GM23338 (cell line): ENCODE results near the gene INPP5A. TPM values are rescaled to one million over a fixed set of nuclear protein-coding genes. Genes with fewer than 3 reads are reported as not detected.

ENCODE experiments used
- ATAC-seq: fragments of 200-7000 bp; cut with Tn5 transposase; 3 replicates; pipeline ENCODE4 v1.9.1; 2020
- DNase-seq: peaks from one replicate; pipeline ENCODE4 v3.0.0-alpha.2; 2015; ENCODE audit warnings: low spot score
- H2AFZ ChIP-seq: fragments of 200-600 bp; sonication (generic); 2 replicates; pipeline ENCODE4 v1.8.0; 2016; ENCODE audit warnings: antibody characterized with exemption, mild to moderate bottlenecking, moderate library complexity
- H3F3A ChIP-seq: fragments of 200-600 bp; sonication (generic); replicated peaks from 2 replicates; pipeline ENCODE4 v1.8.0; 2017; ENCODE audit warnings: antibody characterized with exemption, mixed run types, low read depth
- H3K27ac ChIP-seq: fragments of 200-600 bp; sonication (generic); 2 replicates; pipeline ENCODE4 v1.6.1; 2016; ENCODE audit warnings: low read depth
- H3K27me3 ChIP-seq: fragments of 200-600 bp; sonication (generic); 2 replicates; pipeline ENCODE4 v1.8.0; 2016; ENCODE audit warnings: mild to moderate bottlenecking, mixed run types, moderate library complexity; ENCODE audit not compliant: insufficient read depth
- H3K36me3 ChIP-seq: fragments of 200-600 bp; sonication (generic); 2 replicates; pipeline ENCODE4 v1.8.0; 2016; ENCODE audit warnings: mild to moderate bottlenecking; ENCODE audit not compliant: insufficient read depth
- H3K4me1 ChIP-seq: fragments of 200-600 bp; sonication (generic); 2 replicates; pipeline ENCODE4 v1.8.0; 2016; ENCODE audit warnings: mild to moderate bottlenecking, moderate library complexity; ENCODE audit not compliant: insufficient read depth
- H3K4me2 ChIP-seq: fragments of 200-600 bp; sonication (generic); 2 replicates; pipeline ENCODE4 v1.7.1; 2017; ENCODE audit warnings: mixed run types
- H3K4me3 ChIP-seq: fragments of 200-600 bp; sonication (generic); 2 replicates; pipeline ENCODE4 v1.6.1; 2016; ENCODE audit warnings: mixed run types
- H3K79me2 ChIP-seq: fragments of 200-600 bp; sonication (generic); replicated peaks from 2 replicates; pipeline ENCODE4 v1.8.0; 2017; ENCODE audit warnings: mild to moderate bottlenecking; ENCODE audit not compliant: insufficient read depth
- H3K9me2 ChIP-seq: fragments of 200-600 bp; sonication (generic); 2 replicates; pipeline ENCODE4 v1.8.0; 2017; ENCODE audit not compliant: insufficient read depth
- H4K20me1 ChIP-seq: fragments of 200-600 bp; sonication (generic); replicated peaks from 2 replicates; pipeline ENCODE4 v1.8.0; 2017; ENCODE audit warnings: mild to moderate bottlenecking; ENCODE audit not compliant: insufficient read depth
- H3K27ac Mint-ChIP-seq: 2 replicates; pipeline ENCODE4 v1.8.0; 2020; ENCODE audit warnings: inconsistent platforms, mild to moderate bottlenecking, moderate library complexity, mixed read lengths
- H3K27me3 Mint-ChIP-seq: 3 replicates; pipeline ENCODE4 v1.8.0; 2022; ENCODE audit warnings: low read depth, mild to moderate bottlenecking, moderate library complexity, mixed read lengths, inconsistent platforms; ENCODE audit not compliant: insufficient read depth, poor library complexity
- H3K36me3 Mint-ChIP-seq: 3 replicates; pipeline ENCODE4 v1.8.0; 2021; ENCODE audit warnings: low read depth, mild to moderate bottlenecking, inconsistent platforms, moderate library complexity, mixed read lengths
- H3K4me1 Mint-ChIP-seq: 3 replicates; pipeline ENCODE4 v1.8.0; 2020; ENCODE audit warnings: mild to moderate bottlenecking, inconsistent platforms, mixed read lengths
- H3K4me3 Mint-ChIP-seq: 3 replicates; pipeline ENCODE4 v1.8.0; 2021; ENCODE audit warnings: moderate library complexity, mild to moderate bottlenecking, inconsistent platforms, mixed read lengths
- H3K9me3 Mint-ChIP-seq: 3 replicates; pipeline ENCODE4 v1.8.0; 2020; ENCODE audit warnings: moderate library complexity, mild to moderate bottlenecking, inconsistent platforms, mixed read lengths
- CREB1 ChIP-seq: fragments of 250-450 bp; sonication (Bioruptor Pico); IDR thresholded peaks from 2 replicates; pipeline ENCODE4 v1.5.0; 2020; ENCODE audit warnings: low read depth, mild to moderate bottlenecking, moderate library complexity
- ETS1 ChIP-seq: IDR thresholded peaks from 2 replicates; pipeline ENCODE4 v1.6.1; 2016; ENCODE audit warnings: antibody characterized with exemption
- EZH2 ChIP-seq: fragments of 200-600 bp; sonication (generic); IDR thresholded peaks from one replicate; pipeline ENCODE4 v1.8.0; 2017; ENCODE audit warnings: antibody characterized with exemption, mild to moderate bottlenecking, low read depth; ENCODE audit not compliant: unreplicated experiment
- EZH2phosphoT487 ChIP-seq: fragments of 200-600 bp; sonication (generic); IDR thresholded peaks from one replicate; pipeline ENCODE4 v1.8.1; 2018; ENCODE audit warnings: antibody characterized with exemption; ENCODE audit not compliant: unreplicated experiment
- NANOG ChIP-seq: IDR thresholded peaks from 2 replicates; pipeline ENCODE4 v1.6.1; 2016; ENCODE audit warnings: antibody characterized with exemption, borderline replicate concordance
- POLR2AphosphoS5 ChIP-seq: IDR thresholded peaks from 2 replicates; pipeline ENCODE4 v1.6.1; 2016; ENCODE audit warnings: antibody characterized with exemption, low read depth
- STAT1 ChIP-seq: IDR thresholded peaks from one replicate; pipeline ENCODE4 v1.6.1; 2016; ENCODE audit warnings: antibody characterized with exemption; ENCODE audit not compliant: unreplicated experiment
- ZNF331 ChIP-seq: fragments of 250-450 bp; sonication (Bioruptor Pico); IDR thresholded peaks from 2 replicates; pipeline ENCODE4 v1.5.0; 2020; ENCODE audit warnings: low read depth, mild to moderate bottlenecking, moderate library complexity
- polyA plus RNA-seq: library from polyadenylated mRNA; unstranded; fragments of >200 nt; fragmentation: Nextera tagmentation; extraction: Ambion mirVana; gene quantifications from 2 replicates; pipeline ENCODE4 v1.2.1, GENCODE V29; 2016
- total RNA-seq: library from RNA; depleted of rRNA; stranded (reverse); fragments of >200 nt; shearing (Covaris generic); gene quantifications from 2 replicates; pipeline ENCODE4 v1.2.3, GENCODE V29; 2014
- TF ChIP-seq, protein P1 (sequence below), 2 experiments: fragments of 200-600 bp in 1 of 2; sonication (generic) in 1 of 2; conservative IDR thresholded peaks; 2 replicates each; pipeline versions ENCODE4 v1.5.1 to v1.6.1; 2016 to 2017; ENCODE audit warnings: antibody characterized with exemption in 2 of 2, low read depth in 2 of 2, mild to moderate bottlenecking in 2 of 2, moderate library complexity in 1 of 2

Gene INPP5A
- total and polyA plus RNA-seq, 2 experiments from 2014 or later, result 5.9 to 40.6 TPM

DNA sequence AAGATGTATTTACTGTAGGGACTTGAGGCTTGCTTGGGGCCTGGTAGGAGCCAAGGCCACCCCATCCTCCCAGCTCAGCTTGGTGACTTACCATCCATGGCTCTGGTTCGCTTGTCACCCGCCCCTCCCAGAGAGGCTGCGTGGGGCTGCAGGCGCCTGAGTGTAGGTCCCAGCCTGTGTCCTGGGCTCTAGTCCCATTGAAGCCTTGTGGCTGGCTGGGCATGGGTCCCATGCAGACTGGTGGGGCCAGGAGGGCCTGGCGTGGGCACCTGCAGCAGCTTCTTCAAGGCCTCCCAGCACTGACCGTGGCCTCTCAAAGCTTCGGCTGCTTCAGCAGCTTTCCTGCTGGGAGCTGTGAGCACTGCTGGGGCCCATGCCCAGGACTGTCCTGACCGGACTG, 118.1 kb downstream of the INPP5A start (continued):
- TF ChIP-seq ETS1 (no peak), EZH2 (no peak), EZH2phosphoT487 (no peak)

DNA sequence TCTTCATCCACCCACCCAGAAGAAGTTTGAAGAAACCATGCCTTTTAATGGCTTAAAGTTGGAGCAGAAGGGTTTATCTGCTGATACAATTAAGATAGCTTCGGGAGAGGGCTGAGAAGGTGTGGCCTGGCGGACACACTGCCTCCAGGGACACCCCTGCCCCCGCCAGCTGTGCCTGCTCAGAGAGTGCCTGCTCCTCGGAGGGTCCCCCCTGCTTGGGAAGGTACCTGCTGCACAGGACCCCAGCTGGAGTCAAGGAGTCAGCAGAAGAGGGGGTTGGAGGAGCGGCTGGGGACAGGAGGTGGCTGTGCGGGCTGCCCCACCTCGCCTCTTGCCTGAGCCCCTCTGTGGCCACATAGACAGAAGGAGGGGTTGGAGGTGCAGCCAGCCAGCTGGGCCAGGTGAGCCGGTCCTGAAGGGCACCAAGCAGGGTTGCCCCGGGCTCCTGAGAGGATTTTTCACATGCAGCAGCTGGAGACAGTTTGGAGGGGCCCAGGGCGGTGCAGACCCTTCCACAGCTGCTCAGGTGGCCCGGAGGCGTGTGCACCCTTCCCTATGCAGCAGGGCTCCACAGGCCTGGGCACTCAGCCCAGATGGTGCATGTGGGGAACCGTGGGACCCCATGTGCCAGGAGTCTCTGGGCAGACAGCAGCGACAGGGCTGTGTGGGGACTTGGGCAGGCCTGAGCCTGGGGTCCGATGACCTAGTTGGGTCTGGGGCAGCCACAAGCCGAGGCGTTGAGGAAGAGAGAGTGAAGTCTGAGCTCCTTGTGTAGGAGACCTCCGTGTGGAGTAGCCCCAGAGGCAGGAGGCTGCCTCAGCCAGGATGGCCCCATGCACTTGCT, 118.9 kb downstream of the INPP5A start:
- Histone ChIP-seq H3K79me2 (no peaks in the 10 kb centered on the region), H3F3A (no peaks in the 10 kb centered on the region), H3K4me1 (no peaks in the 10 kb centered on the region), H3K36me3 (no peaks in the 10 kb centered on the region; the same call in 1 of the 2 replicates), H3K27me3 (no peaks in the 10 kb centered on the region), H3K9me2 (no peaks in the 10 kb centered on the region), H3K27ac (no peak overlapping the region), H2AFZ (no peak overlapping the region), H3K4me3 (no peak overlapping the region), H4K20me1 (no peaks in the 10 kb centered on the region), H3K4me2 (no peak overlapping the region)
- H3K27ac Mint-ChIP-seq, result no peak overlapping the region; the same call in none of the 2 replicates
- peaks cover 7% of the 10 kb centered on the region for H3K27me3 Mint-ChIP-seq
- H3K9me3 Mint-ChIP-seq, result no peaks in the 10 kb centered on the region
- DNase-seq (no peak), ATAC-seq (no peak)
- TF ChIP-seq, protein P1, sequence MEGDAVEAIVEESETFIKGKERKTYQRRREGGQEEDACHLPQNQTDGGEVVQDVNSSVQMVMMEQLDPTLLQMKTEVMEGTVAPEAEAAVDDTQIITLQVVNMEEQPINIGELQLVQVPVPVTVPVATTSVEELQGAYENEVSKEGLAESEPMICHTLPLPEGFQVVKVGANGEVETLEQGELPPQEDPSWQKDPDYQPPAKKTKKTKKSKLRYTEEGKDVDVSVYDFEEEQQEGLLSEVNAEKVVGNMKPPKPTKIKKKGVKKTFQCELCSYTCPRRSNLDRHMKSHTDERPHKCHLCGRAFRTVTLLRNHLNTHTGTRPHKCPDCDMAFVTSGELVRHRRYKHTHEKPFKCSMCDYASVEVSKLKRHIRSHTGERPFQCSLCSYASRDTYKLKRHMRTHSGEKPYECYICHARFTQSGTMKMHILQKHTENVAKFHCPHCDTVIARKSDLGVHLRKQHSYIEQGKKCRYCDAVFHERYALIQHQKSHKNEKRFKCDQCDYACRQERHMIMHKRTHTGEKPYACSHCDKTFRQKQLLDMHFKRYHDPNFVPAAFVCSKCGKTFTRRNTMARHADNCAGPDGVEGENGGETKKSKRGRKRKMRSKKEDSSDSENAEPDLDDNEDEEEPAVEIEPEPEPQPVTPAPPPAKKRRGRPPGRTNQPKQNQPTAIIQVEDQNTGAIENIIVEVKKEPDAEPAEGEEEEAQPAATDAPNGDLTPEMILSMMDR (conservative IDR thresholded peaks at IDR 0.05; ENCODE audit: low read depth in 2 of 2), result no peak
- no peak for TF ChIP-seq STAT1
- H3K4me3 Mint-ChIP-seq, result no peak overlapping the region
- no peaks in the 10 kb centered on the region; the same call in 2 of the 3 replicates for H3K36me3 Mint-ChIP-seq
- no peaks in the 10 kb centered on the region for H3K4me1 Mint-ChIP-seq

DNA sequence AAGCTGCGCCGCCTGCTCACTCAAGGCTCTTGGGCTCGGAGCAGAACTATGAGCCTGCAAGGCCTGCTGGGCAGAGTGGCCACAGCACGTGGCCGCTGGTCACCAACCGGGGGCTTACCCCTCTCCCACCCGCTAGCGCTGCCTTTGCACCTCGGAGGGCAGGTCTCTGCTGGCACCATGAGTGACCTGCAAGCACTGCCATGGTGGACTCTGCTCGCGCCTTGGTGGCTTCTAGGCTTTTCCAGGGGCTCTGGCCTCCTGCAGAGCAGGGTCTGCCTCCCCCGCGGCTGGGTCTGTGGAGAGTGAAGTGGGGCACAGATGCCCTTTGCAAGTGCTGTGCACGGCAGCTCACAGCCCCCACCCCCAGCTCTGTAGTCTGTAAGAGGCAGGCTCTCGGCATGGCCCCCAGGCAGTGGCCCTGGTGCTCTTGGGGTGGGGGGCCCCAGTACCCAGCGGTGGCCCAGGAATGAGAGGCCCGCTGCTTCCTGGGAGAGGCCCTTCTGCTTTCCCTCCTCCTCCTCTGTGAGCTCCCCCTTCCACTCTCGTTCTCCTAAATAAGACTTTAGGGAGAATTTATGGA, 119.6 kb downstream of the INPP5A start:
- Histone ChIP-seq H3F3A (no peaks in the 10 kb centered on the region), H2AFZ (no peak overlapping the region), H3K4me1 (no peaks in the 10 kb centered on the region), H3K27ac (no peak overlapping the region), H3K4me2 (no peak overlapping the region), H3K9me2 (no peaks in the 10 kb centered on the region), H3K79me2 (no peaks in the 10 kb centered on the region), H3K36me3 (no peaks in the 10 kb centered on the region; the same call in 1 of the 2 replicates), H3K27me3 (no peaks in the 10 kb centered on the region), H4K20me1 (no peaks in the 10 kb centered on the region), H3K4me3 (no peak overlapping the region)
- no peak for DNase-seq
- ATAC-seq, result no peak
- Mint-ChIP-seq H3K4me3 (no peak overlapping the region), H3K4me1 (no peaks in the 10 kb centered on the region), H3K27ac (no peak overlapping the region; the same call in 1 of the 2 replicates), H3K27me3 (peaks cover 7% of the 10 kb centered on the region), H3K36me3 (no peaks in the 10 kb centered on the region; the same call in 2 of the 3 replicates), H3K9me3 (no peaks in the 10 kb centered on the region)
- no peak for TF ChIP-seq STAT1
- TF ChIP-seq EZH2, result no peak
- no peak for TF ChIP-seq CREB1 (CRISPR knock-in tag)
- no peak for TF ChIP-seq NANOG
- no peak for TF ChIP-seq POLR2AphosphoS5
- TF ChIP-seq, protein P1 (conservative IDR thresholded peaks at IDR 0.05; ENCODE audit: low read depth in 2 of 2), result no peak
- no peak for TF ChIP-seq ZNF331 (CRISPR knock-in tag)
- no peak for TF ChIP-seq EZH2phosphoT487
